Activated effector memory CD4-positive, alpha-beta T cell treated with Interleukin-2 at 50 U/mL for 16 hours (primary cell): ENCODE data around the gene RPL37A.

Experiments
- DNase-seq: peaks from one replicate; pipeline ENCODE4 v3.0.0-alpha.2; 2020

RPL37A gene

GRCh38 chr2:216498379-216499352 is at the start of gene RPL37A:
Gene RPL37A (plus strand): TSS chr2:216498844. CDS start chr2:216498875, 31 bp downstream.
- DNase-seq = peak; percentile 81

- DNase-seq = no peak
These were observed 48.3 kb upstream of the RPL37A start for GRCh38 chr2:216450346-216450745.

- no peak for DNase-seq
These were observed 47.9 kb upstream of the RPL37A start for GRCh38 chr2:216450784-216451183.

GRCh38 chr2:216453955-216454614 is 44.6 kb upstream of the RPL37A start:
- DNase-seq = no peak

GRCh38 chr2:216463148-216463547 is 35.5 kb upstream of the RPL37A start:
- DNase-seq = no peak

- no peak for DNase-seq
These were observed 34.4 kb upstream of the RPL37A start for GRCh38 chr2:216464104-216464720.

GRCh38 chr2:216465579-216466195 is 33.0 kb upstream of the RPL37A start:
- DNase-seq = no peak

GRCh38 chr2:216467845-216468244 is 30.8 kb upstream of the RPL37A start:
- DNase-seq = no peak

- no peak for DNase-seq
These were observed 29.0 kb upstream of the RPL37A start for GRCh38 chr2:216469661-216470060.

- no peak for DNase-seq
These were observed 25.5 kb upstream of the RPL37A start for GRCh38 chr2:216473187-216473586.

GRCh38 chr2:216474925-216475670 is 23.5 kb upstream of the RPL37A start:
- DNase-seq = no peak

GRCh38 chr2:216475767-216476166 is 22.9 kb upstream of the RPL37A start:
- DNase-seq = no peak

- no peak for DNase-seq
These were observed 21.2 kb upstream of the RPL37A start for GRCh38 chr2:216477283-216478035.

- no peak for DNase-seq
These were observed 20.5 kb upstream of the RPL37A start for GRCh38 chr2:216478151-216478550.

- no peak for DNase-seq
These were observed 19.9 kb upstream of the RPL37A start for GRCh38 chr2:216478791-216479190.

- DNase-seq = no peak
These were observed 18.4 kb upstream of the RPL37A start for GRCh38 chr2:216480221-216480620.

GRCh38 chr2:216482640-216483039 is 16.0 kb upstream of the RPL37A start:
- no peak for DNase-seq

GRCh38 chr2:216485237-216485636 is 13.4 kb upstream of the RPL37A start:
- no peak for DNase-seq

- no peak for DNase-seq
These were observed 12.9 kb upstream of the RPL37A start for GRCh38 chr2:216485745-216486144.

- DNase-seq = no peak
These were observed 12.4 kb upstream of the RPL37A start for GRCh38 chr2:216486271-216486670.

- no peak for DNase-seq
These were observed 11.9 kb upstream of the RPL37A start for GRCh38 chr2:216486708-216487107.

GRCh38 chr2:216490061-216490460 is 8.6 kb upstream of the RPL37A start:
- no peak for DNase-seq
